Muscle layer of colon (tissue), 2 donors: ENCODE results near the gene PCYT1B.
"Not testable (repeated sequence)": the region's sequence is repeated elsewhere in the genome, so short reads cannot be mapped to it uniquely, and the experiment has no call there.

ENCODE experiments used
- H3K27ac ChIP-seq: one replicate; pipeline ENCODE4 v1.7.0; 2013; ENCODE audit warnings: low read depth, mild to moderate bottlenecking, low read length, moderate library complexity
- H3K27me3 ChIP-seq, 2 donors: one replicate each; pipeline ENCODE4 v1.7.0; 2013; ENCODE audit warnings: low read length in 2 of 2, mild to moderate bottlenecking in 2 of 2; ENCODE audit not compliant: insufficient read depth in 2 of 2, control insufficient read depth in 1 of 2
- H3K36me3 ChIP-seq: one replicate; pipeline ENCODE4 v1.7.0; 2013; ENCODE audit warnings: mild to moderate bottlenecking, low read length; ENCODE audit not compliant: insufficient read depth
- H3K4me1 ChIP-seq: one replicate; pipeline ENCODE4 v1.7.0; 2013; ENCODE audit warnings: mild to moderate bottlenecking, low read length; ENCODE audit not compliant: insufficient read depth
- H3K4me3 ChIP-seq, 2 donors: one replicate each; pipeline ENCODE4 v1.7.0; 2013; ENCODE audit warnings: low read length in 2 of 2, low read depth in 1 of 2, mild to moderate bottlenecking in 1 of 2, moderate library complexity in 1 of 2
- H3K9ac ChIP-seq: one replicate; pipeline ENCODE4 v1.7.0; 2013; ENCODE audit warnings: low read length
- H3K9me3 ChIP-seq: one replicate; pipeline ENCODE4 v1.7.0; 2013; ENCODE audit warnings: mild to moderate bottlenecking, low read length
- donor health status: abdominal sarcoma.
- donor health status: Adenocarcinoma of cecum.

The PCYT1B gene

GRCh38 chrX:24629701-24630100 is 17.4 kb downstream of the PCYT1B start:
- Histone ChIP-seq H3K36me3 (no peaks in the 10 kb centered on the region), H3K9me3 (no peaks in the 10 kb centered on the region), H3K4me3 (no peak overlapping the region), H3K27me3 (no peaks in the 10 kb centered on the region), H3K9ac (no peak overlapping the region), H3K27ac (no peak overlapping the region), H3K4me1 (no peaks in the 10 kb centered on the region)

- H3K4me3 ChIP-seq = no peak overlapping the region
- H3K4me1 ChIP-seq = no peaks in the 10 kb centered on the region
- H3K27me3 ChIP-seq = no peaks in the 10 kb centered on the region
- H3K9ac ChIP-seq = no peak overlapping the region
- H3K36me3 ChIP-seq = no peaks in the 10 kb centered on the region
- H3K9me3 ChIP-seq = no peaks in the 10 kb centered on the region
- H3K27ac ChIP-seq = no peak overlapping the region
Observed at GRCh38 chrX:24619647-24620046, 27.5 kb downstream of the PCYT1B start.

DNA sequence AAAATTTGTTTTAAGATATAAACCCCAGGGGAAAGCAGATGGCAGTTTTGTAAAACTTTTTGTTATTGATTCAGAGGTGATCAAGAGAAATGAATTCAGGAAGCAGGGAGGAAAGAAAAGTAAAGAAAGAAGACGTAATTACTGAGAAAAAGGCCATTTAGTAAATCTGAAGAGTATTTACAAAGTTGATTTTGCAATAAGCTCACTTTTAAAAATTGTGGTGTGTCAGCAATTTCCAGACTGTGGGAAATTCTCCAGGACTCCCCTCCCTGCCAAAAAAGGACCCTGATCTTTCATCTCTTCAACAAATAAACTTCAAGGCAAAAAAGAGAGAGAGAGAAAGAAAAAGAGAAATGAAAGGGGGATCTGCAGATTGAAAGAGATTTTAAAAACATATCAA is 36.6 kb downstream of the PCYT1B start:
- Histone ChIP-seq H3K4me3 (no peak overlapping the region), H3K27me3 (no peaks in the 10 kb centered on the region), H3K9ac (no peak overlapping the region), H3K36me3 (no peaks in the 10 kb centered on the region), H3K4me1 (no peaks in the 10 kb centered on the region), H3K27ac (no peak overlapping the region), H3K9me3 (no peaks in the 10 kb centered on the region)

- no peaks in the 10 kb centered on the region for H3K9me3 ChIP-seq
- no peak overlapping the region for H3K9ac ChIP-seq
- no peak overlapping the region for H3K27ac ChIP-seq
- no peak overlapping the region for H3K4me3 ChIP-seq
- H3K27me3 ChIP-seq = no peaks in the 10 kb centered on the region
- H3K4me1 ChIP-seq = no peaks in the 10 kb centered on the region
- H3K36me3 ChIP-seq = no peaks in the 10 kb centered on the region
Observed at GRCh38 chrX:24607616-24608015, 39.5 kb downstream of the PCYT1B start.

DNA sequence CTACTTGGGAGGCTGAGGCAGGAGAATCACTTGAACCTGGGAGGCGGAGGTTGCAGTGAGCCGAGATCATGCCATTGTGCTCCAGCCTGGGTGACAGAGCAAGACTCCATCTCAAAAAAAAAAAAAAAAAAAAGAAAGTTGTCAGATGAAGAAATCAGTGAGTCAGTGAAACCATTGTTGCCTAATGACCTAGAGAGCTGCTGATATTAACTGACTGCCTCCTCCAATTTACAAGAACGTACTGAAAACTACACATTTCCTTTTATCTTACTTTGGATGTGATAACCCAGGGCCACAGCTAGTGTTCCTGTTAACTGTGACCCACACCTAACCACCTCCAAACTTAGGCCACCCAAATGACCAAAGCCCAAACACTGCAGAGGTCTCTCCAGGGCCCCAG is 41.2 kb downstream of the PCYT1B start:
- H3K27ac ChIP-seq, H3K4me3 ChIP-seq, H3K36me3 ChIP-seq, H3K9me3 ChIP-seq, H3K9ac ChIP-seq, H3K4me1 ChIP-seq, H3K27me3 ChIP-seq: not testable (repeated sequence)

GRCh38 chrX:24603191-24603590 is 44.0 kb downstream of the PCYT1B start:
- H3K27ac ChIP-seq = no peak overlapping the region
- no peaks in the 10 kb centered on the region for H3K4me1 ChIP-seq
- no peak overlapping the region for H3K4me3 ChIP-seq
- H3K9me3 ChIP-seq = no peaks in the 10 kb centered on the region
- H3K27me3 ChIP-seq = no peaks in the 10 kb centered on the region
- H3K9ac ChIP-seq = no peak overlapping the region
- no peaks in the 10 kb centered on the region for H3K36me3 ChIP-seq

DNA sequence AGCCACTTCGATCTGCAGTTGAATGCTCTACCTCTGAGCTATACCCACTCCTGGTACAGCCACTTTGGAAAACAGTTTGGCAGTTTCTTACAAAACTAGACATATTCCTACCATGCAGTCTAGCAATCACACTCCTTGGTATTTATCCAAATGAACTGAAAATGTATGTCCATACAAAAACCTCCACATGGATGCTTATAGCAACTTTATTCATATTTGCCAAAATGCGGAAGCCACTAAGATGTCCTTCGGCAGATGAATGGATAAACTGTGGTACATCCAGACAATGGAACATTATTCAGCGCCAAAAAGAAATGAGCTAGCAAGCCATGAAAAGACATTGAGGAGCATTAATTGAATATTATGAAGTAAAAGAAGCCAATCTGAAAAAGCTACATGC is 45.3 kb downstream of the PCYT1B start:
- no peaks in the 10 kb centered on the region for H3K36me3 ChIP-seq
- no peak overlapping the region for H3K9ac ChIP-seq
- H3K4me3 ChIP-seq = no peak overlapping the region
- H3K4me1 ChIP-seq = no peaks in the 10 kb centered on the region
- H3K27me3 ChIP-seq = no peaks in the 10 kb centered on the region
- no peak overlapping the region for H3K27ac ChIP-seq
- H3K9me3 ChIP-seq = no peaks in the 10 kb centered on the region

GRCh38 chrX:24594501-24594900 is 52.6 kb downstream of the PCYT1B start:
- H3K36me3 ChIP-seq = no peaks in the 10 kb centered on the region

DNA sequence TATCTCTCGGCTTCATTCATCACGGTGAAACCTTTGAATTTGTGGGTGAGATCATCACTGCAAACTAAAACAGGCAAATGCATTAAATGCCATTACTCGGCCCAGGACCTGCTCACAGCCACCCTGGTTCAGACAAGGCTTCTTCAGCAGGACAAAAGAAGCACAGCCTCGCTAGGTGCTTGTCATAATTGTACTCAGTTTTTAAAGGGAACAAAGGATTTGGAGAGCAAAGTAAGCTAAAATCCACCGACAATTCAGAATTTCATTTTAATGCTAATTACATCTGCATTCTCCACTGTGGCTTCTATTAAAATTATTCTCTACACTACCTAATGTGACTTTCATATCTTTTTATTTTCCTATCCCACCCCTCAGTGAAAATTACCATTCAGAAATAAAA is 57.0 kb downstream of the PCYT1B start:
- peaks cover 0 to 6% of the 10 kb centered on the region in 2 donors for H3K27me3 ChIP-seq
- H3K36me3 ChIP-seq = no peaks in the 10 kb centered on the region
- no peaks in the 10 kb centered on the region for H3K4me1 ChIP-seq
- H3K4me3 ChIP-seq = no peak overlapping the region
- no peak overlapping the region for H3K9ac ChIP-seq
- no peaks in the 10 kb centered on the region for H3K9me3 ChIP-seq
- no peak overlapping the region for H3K27ac ChIP-seq

More at GRCh38 chrX:24594501-24594900, 52.6 kb downstream of the PCYT1B start:
- no peaks in the 10 kb centered on the region for H3K4me1 ChIP-seq
- no peak overlapping the region for H3K4me3 ChIP-seq
- H3K27ac ChIP-seq = no peak overlapping the region
- no peak overlapping the region for H3K9ac ChIP-seq
- H3K9me3 ChIP-seq = no peaks in the 10 kb centered on the region
- no peaks in the 10 kb centered on the region for H3K27me3 ChIP-seq

DNA sequence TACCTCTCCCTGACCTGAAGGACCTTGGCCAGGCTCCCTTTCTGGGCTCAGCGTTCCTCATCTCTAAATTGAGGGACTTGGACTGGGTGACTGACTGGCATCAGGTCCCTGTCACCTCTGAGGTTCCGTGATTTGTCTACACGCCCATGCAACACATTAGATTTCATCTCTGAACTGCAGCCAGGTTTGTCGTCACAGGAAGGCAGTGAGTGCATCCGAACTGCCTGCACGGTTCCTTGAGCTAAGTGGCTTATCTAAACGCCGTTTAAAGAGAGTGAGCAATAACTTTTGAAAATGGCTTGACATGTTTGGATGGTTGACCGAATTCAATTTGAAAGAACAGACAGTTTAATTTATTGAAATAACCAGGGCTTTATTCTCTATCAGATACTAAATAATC is 70.1 kb downstream of the PCYT1B start:
- Histone ChIP-seq H3K36me3 (no peaks in the 10 kb centered on the region), H3K9ac (no peak overlapping the region), H3K27ac (no peak overlapping the region), H3K27me3 (peaks cover 0 to 5% of the 10 kb centered on the region in 2 donors), H3K4me3 (no peak overlapping the region), H3K4me1 (no peaks in the 10 kb centered on the region), H3K9me3 (no peaks in the 10 kb centered on the region)

DNA sequence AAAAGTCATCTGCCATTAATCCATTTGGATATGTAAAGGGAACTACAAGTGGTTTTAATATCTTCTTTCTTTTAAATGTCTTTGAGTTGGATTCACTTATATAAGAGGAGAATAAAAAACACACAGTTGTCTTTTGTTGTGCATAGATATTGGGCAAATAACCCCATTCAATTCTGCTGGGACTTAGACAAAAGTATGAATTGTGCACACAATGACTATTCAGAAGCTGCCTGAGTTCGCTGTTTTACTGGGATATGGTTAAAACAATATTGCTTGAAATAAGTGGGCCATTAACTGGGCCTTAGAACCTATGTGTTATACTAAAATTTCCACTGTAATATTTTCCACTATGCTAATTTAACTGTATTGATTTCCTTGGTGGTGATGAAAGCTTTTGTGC is 71.7 kb downstream of the PCYT1B start:
- Histone ChIP-seq H3K27ac (no peak overlapping the region), H3K4me1 (no peaks in the 10 kb centered on the region), H3K4me3 (no peak overlapping the region), H3K27me3 (peaks cover 0 to 5% of the 10 kb centered on the region in 2 donors), H3K36me3 (no peaks in the 10 kb centered on the region), H3K9ac (no peak overlapping the region), H3K9me3 (no peaks in the 10 kb centered on the region)

- no peak overlapping the region for H3K9ac ChIP-seq
- H3K36me3 ChIP-seq = no peaks in the 10 kb centered on the region
- no peaks in the 10 kb centered on the region for H3K4me1 ChIP-seq
- H3K4me3 ChIP-seq = no peak overlapping the region
- no peak overlapping the region for H3K27ac ChIP-seq
- H3K9me3 ChIP-seq = no peaks in the 10 kb centered on the region
- peaks cover 0 to under 1% of the 10 kb centered on the region in 2 donors for H3K27me3 ChIP-seq
Observed at GRCh38 chrX:24574743-24575142, 72.4 kb downstream of the PCYT1B start.
